ENCODE data around the gene TRIP12.
A peak's percentile ranks its signal among the peaks of the same experiment; 100 is the strongest.
"Not testable (repeated sequence)": the region's sequence is repeated elsewhere in the genome, so short reads cannot be mapped to it uniquely, and the experiment has no call there.

The TRIP12 gene

DNA sequence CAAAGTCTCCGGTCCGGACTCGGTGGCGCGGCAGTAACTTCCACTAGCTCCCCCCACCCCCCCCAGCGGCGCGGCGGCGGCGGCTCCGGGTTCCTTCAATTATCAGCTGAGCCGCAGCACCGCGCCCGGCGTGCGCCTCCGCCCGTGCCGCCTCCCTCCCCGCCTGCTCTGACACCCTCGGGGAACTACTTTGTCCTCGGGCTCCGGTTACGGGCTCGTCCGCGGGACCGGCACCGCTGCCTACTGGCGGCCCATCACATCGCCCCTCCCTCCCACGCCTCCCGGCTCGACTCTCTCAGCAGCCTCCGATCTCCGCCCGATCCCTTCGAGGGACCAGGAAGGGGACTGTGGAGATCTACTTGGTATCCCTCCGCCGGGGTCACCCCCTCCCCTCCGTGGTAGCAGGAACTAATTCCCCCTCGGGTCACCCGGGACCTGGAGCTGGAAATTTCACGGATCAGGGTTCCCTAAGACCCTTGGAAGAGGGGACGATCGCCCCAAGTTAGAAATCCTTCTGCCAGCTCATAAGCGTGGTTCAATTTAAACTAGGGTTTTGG is at the start of gene TRIP12:
TSS of gene TRIP12 (minus strand) at position 118 of the 557 bp plus-strand sequence. CDS start 41,930 bp downstream, outside the sequence.
- peak within 1 kb of the TSS; percentile 92 for H3K4me3 ChIP-seq (ENCODE audit: low read depth, low read length)
- TF ChIP-seq, protein P1, sequence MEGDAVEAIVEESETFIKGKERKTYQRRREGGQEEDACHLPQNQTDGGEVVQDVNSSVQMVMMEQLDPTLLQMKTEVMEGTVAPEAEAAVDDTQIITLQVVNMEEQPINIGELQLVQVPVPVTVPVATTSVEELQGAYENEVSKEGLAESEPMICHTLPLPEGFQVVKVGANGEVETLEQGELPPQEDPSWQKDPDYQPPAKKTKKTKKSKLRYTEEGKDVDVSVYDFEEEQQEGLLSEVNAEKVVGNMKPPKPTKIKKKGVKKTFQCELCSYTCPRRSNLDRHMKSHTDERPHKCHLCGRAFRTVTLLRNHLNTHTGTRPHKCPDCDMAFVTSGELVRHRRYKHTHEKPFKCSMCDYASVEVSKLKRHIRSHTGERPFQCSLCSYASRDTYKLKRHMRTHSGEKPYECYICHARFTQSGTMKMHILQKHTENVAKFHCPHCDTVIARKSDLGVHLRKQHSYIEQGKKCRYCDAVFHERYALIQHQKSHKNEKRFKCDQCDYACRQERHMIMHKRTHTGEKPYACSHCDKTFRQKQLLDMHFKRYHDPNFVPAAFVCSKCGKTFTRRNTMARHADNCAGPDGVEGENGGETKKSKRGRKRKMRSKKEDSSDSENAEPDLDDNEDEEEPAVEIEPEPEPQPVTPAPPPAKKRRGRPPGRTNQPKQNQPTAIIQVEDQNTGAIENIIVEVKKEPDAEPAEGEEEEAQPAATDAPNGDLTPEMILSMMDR (IDR thresholded peaks at IDR 0.05; ENCODE audit: low read depth, low read length, missing control alignments), result no peak
- peak; percentile 89 for DNase-seq (ENCODE audit: low read depth)

DNA sequence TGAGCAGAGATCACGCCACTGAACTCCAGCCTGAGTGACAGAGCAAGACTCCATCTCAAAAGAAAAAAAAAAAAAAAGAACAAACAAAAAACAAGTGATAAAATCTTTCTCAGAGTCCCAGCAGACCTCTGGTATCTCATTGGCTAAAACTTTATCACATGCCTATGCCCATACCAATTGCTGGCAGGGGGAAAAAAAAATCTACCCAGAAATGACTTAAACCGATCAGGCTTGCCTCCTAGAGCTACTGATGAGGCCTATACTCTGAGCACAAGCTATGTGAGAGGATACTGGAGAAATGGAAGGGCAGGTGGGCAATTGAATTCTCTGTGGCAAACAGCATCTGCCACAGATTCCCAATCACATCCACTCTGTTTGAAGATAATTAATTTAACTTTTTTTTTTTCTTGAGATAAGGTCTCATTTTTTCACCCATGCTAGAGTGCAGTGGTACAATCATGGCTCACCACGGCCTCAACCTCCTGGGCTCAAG is 49.5 kb upstream of the TRIP12 start:
- TF ChIP-seq, protein P1 (IDR thresholded peaks at IDR 0.05; ENCODE audit: low read depth, low read length, missing control alignments), result no peak
- no peak overlapping the region for H3K4me3 ChIP-seq (ENCODE audit: low read depth, low read length)
- no peak for DNase-seq (ENCODE audit: low read depth)

DNA sequence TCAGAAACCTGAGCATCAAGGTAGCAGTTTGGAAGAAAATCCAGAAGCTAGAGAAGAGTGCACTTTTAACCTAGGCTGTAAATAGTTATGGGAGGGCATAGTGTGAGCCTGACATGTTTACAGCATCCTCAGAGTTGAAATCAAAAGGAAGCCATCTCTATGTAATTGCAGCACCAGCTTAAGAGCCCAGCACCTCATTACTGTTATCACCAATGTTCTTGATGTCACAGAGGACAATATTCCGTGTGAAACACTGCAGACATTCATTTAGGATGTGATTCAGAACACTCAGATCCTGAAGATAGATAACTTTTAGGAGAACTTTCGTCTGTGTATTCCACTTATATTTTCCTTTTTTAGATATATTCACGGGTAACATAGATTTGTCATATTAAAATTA is 48.6 kb upstream of the TRIP12 start:
- H3K4me3 ChIP-seq (ENCODE audit: low read depth, low read length), result no peak overlapping the region
- TF ChIP-seq, protein P1 (IDR thresholded peaks at IDR 0.05; ENCODE audit: low read depth, low read length, missing control alignments), result no peak
- no peak for DNase-seq (ENCODE audit: low read depth)

DNA sequence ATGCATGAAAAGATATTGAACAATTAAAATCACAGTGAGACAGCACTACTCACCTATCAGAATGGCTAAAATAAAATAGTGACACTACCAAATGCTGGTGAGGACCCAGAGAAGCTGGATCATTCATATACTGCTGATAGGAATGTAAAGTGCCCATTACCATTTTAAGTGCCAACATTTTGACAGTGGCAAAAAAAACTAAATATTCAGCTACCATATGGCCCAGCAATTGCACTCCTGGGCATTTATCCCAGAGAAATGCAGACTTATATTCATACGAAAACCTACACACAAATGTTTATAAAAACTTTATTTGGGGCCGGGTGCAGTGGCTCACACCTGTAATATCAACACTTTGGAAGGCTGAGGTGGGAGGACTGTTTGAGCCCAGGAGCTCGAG is 48.1 kb upstream of the TRIP12 start:
- no peak overlapping the region for H3K4me3 ChIP-seq (ENCODE audit: low read depth, low read length)
- DNase-seq (ENCODE audit: low read depth), result no peak
- TF ChIP-seq, protein P1 (IDR thresholded peaks at IDR 0.05; ENCODE audit: low read depth, low read length, missing control alignments), result no peak

DNA sequence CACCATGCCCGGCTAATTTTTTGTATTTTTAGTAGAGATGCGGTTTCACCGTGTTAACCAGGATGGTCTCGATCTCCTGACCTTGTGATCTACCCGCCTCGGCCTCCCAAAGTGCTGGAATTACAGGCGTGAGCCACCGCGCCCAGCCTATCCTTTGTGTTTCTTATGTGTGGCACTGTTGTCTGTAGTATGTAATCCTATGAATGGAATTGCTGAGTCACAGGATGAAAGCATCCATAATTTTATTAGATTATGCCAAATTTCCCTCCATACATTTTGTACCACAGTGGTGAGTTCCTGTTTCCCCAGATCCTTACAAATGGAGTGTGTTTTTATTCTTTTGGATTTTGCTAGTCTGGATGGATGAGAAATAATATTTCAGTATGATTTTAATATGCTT is 41.8 kb upstream of the TRIP12 start:
- not testable (repeated sequence) for DNase-seq (ENCODE audit: low read depth); H3K4me3 ChIP-seq (ENCODE audit: low read depth, low read length)

DNA sequence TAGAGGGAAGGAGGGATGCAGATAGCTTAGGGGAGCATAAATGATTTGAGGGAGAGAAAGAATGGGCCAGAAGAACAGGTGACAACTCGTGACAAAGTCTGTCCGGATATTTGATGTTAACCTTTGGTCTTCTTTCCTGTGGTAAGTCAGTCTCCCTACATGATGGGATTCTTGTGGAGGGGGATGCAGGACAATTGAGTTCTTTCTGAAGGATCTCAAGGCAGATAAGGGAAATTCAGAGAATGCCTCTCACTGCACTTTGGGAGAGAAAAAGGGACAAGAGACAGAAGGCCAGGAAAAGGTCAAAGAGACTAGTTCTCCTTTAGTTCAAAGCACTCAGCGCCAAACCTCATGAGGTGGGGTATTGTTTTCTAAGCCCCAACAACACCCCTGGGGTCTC is 34.7 kb upstream of the TRIP12 start:
- TF ChIP-seq, protein P1 (IDR thresholded peaks at IDR 0.05; ENCODE audit: low read depth, low read length, missing control alignments), result no peak
- no peak for DNase-seq (ENCODE audit: low read depth)
- no peak overlapping the region for H3K4me3 ChIP-seq (ENCODE audit: low read depth, low read length)

DNA sequence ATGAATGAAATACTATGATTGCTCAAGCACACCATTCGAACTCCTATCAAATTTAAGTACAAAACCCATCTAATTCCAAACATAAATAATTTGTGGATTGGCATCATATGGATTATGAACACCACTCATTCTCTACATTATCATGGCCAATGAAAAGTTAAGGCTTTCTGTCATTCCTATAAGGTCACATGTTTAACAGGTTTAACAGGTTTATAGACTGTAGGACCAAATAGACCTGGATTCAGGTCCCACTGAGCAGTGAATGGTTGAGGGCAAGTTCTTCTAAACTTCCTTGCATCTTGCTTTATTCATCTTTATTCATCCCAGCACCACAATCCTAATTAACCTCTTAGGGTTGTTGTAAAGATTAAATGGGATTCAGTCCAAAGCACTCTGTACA is 33.9 kb upstream of the TRIP12 start:
- DNase-seq (ENCODE audit: low read depth), result no peak
- TF ChIP-seq, protein P1 (IDR thresholded peaks at IDR 0.05; ENCODE audit: low read depth, low read length, missing control alignments), result no peak
- no peak overlapping the region for H3K4me3 ChIP-seq (ENCODE audit: low read depth, low read length)
